Gastrocnemius medialis (tissue), 4 donors: ENCODE results near the gene RBMS3.

ENCODE experiments used
- POLR2A ChIP-seq, 2 donors: fragments of 450-650 bp; IDR thresholded peaks; one replicate each; pipeline ENCODE4 v1.6.1; 2017; ENCODE audit warnings: antibody characterized with exemption in 2 of 2, mild to moderate bottlenecking in 2 of 2, moderate library complexity in 2 of 2
- TF ChIP-seq, protein P1 (sequence below), 5 experiments: fragments of 450-650 bp in 3 of 5; fragments of 200-600 bp in 2 of 5; sonication (generic) in 2 of 5; IDR thresholded peaks in 4 of 5; conservative IDR thresholded peaks in 1 of 5; 1 replicate in 4 of 5; 2 replicates in 1 of 5; pipeline ENCODE4 v1.5.1; 2016 to 2019; ENCODE audit warnings: antibody characterized with exemption in 5 of 5, mild to moderate bottlenecking in 3 of 5, moderate library complexity in 3 of 5

DNA sequence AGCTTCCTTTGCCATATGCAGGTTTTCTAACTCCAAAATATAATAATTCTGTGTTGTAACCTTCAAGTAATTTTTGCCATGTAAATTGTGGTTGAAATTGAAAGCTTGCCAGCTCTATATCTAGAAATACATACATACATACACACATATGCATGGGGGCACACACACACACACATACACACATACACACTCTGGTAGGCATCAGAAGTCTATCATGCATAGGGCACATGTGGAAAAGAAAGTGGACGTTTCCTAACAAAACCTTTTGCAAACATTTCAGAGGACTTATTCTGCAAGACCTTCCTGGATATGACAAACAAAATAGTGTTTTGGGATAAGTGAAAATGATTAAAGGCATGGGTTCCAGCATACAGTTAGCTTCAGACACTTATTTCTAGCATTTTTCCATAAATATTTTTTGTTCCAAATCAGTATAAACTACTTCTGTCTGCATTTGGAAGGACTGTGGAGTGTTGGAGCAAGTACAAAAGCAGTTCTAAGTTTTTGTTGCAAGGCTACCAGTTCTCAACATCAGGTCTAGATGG is 578.9 kb downstream of the RBMS3 start:
- TF ChIP-seq, protein P1, sequence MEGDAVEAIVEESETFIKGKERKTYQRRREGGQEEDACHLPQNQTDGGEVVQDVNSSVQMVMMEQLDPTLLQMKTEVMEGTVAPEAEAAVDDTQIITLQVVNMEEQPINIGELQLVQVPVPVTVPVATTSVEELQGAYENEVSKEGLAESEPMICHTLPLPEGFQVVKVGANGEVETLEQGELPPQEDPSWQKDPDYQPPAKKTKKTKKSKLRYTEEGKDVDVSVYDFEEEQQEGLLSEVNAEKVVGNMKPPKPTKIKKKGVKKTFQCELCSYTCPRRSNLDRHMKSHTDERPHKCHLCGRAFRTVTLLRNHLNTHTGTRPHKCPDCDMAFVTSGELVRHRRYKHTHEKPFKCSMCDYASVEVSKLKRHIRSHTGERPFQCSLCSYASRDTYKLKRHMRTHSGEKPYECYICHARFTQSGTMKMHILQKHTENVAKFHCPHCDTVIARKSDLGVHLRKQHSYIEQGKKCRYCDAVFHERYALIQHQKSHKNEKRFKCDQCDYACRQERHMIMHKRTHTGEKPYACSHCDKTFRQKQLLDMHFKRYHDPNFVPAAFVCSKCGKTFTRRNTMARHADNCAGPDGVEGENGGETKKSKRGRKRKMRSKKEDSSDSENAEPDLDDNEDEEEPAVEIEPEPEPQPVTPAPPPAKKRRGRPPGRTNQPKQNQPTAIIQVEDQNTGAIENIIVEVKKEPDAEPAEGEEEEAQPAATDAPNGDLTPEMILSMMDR (IDR thresholded peaks at IDR 0.05 in 4 of 5, conservative IDR thresholded peaks at IDR 0.05 in 1 of 5) = no peak
- no peak for TF ChIP-seq POLR2A (IDR thresholded peaks at IDR 0.05)
